ENCODE results near the gene PHF1. TPM values are rescaled to one million over a fixed set of nuclear protein-coding genes. Genes with fewer than 3 reads are reported as not detected.
"Not testable (repeated sequence)": the region's sequence is repeated elsewhere in the genome, so short reads cannot be mapped to it uniquely, and the experiment has no call there.

The PHF1 gene
- total RNA-seq, 1 donor = 30.8 TPM

DNA sequence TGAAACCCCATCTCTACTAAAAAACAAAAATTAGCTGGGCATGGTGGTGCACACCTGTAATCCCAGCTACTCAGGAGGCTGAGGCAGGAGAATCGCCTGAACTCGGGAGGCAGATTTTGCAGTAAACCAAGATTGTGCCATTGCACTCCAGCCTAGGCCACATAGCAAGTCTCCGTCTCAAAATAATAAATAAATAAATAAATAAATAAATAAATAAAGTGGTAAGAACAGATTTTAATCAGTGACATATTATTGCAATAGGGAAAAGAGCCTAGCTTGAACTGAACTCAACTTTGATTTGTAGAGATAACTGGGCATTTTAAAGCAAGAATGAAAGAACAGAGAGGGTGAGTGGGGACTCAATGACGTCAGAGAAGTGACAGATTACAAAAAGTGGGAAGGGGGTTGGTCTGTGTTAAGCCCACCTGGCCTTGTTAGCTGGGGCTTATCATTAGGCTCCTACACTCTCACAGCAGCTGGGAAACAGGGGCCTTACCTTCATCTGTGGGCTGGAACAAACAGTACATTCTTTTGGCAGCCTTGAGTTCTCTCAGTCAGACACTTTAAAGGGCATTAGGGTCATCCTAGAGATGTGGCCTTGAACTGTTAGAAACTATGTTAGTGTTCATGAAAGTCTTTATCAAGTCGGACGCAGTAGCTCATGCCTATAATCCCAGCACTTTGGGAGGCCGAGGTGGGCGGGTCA lies 43.7 kb upstream of the PHF1 start:
- Histone ChIP-seq H3K79me2 (ENCODE audit: insufficient read depth, low read length) (no peaks in the 10 kb centered on the region), H3K4me1 (ENCODE audit: insufficient read depth, low read length) (no peaks in the 10 kb centered on the region), H3K9me3 (ENCODE audit: low read depth, low read length) (no peaks in the 10 kb centered on the region), H3K4me3 (ENCODE audit: insufficient read depth, low read length) (no peak overlapping the region), H3K4me2 (ENCODE audit: insufficient read depth, low read length) (no peak overlapping the region), H3K27ac (ENCODE audit: low read depth, low read length) (no peak overlapping the region), H3K36me3 (ENCODE audit: insufficient read depth, low read length) (no peaks in the 10 kb centered on the region), H4K20me1 (ENCODE audit: insufficient read depth, low read length) (no peaks in the 10 kb centered on the region), H3K27me3 (ENCODE audit: insufficient read depth, low read length) (no peaks in the 10 kb centered on the region), H2AFZ (ENCODE audit: low read length) (no peak overlapping the region)
- DNase-seq (ENCODE audit: insufficient read length, low spot score, missing footprints) = peak; percentile 13
- TF ChIP-seq, protein P1, sequence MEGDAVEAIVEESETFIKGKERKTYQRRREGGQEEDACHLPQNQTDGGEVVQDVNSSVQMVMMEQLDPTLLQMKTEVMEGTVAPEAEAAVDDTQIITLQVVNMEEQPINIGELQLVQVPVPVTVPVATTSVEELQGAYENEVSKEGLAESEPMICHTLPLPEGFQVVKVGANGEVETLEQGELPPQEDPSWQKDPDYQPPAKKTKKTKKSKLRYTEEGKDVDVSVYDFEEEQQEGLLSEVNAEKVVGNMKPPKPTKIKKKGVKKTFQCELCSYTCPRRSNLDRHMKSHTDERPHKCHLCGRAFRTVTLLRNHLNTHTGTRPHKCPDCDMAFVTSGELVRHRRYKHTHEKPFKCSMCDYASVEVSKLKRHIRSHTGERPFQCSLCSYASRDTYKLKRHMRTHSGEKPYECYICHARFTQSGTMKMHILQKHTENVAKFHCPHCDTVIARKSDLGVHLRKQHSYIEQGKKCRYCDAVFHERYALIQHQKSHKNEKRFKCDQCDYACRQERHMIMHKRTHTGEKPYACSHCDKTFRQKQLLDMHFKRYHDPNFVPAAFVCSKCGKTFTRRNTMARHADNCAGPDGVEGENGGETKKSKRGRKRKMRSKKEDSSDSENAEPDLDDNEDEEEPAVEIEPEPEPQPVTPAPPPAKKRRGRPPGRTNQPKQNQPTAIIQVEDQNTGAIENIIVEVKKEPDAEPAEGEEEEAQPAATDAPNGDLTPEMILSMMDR (IDR thresholded peaks at IDR 0.05; ENCODE audit: extremely low read depth, low read depth, low read length) = no peak

DNA sequence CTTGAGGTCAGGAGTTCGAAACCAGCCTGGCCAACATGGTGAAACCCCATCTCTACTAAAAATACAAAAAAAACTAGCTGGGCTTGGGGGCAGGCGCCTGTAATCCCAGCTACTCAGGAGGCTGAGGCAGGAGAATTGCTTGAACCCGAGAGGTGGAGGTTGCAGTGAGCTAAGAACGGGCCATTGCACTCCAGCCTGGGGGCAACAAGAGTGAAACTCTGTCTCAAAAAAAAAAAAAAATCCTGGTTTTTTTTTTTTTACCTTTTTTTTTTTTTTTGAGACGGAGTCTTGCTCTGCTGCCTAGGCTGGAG lies 43.1 kb upstream of the PHF1 start:
- H3K4me2 ChIP-seq (ENCODE audit: insufficient read depth, low read length); H3K36me3 ChIP-seq (ENCODE audit: insufficient read depth, low read length); H3K27ac ChIP-seq (ENCODE audit: low read depth, low read length); H3K27me3 ChIP-seq (ENCODE audit: insufficient read depth, low read length); H2AFZ ChIP-seq (ENCODE audit: low read length); H3K9me3 ChIP-seq (ENCODE audit: low read depth, low read length); H3K4me1 ChIP-seq (ENCODE audit: insufficient read depth, low read length); H4K20me1 ChIP-seq (ENCODE audit: insufficient read depth, low read length); H3K79me2 ChIP-seq (ENCODE audit: insufficient read depth, low read length); DNase-seq (ENCODE audit: insufficient read length, low spot score, missing footprints); H3K4me3 ChIP-seq (ENCODE audit: insufficient read depth, low read length): not testable (repeated sequence)

DNA sequence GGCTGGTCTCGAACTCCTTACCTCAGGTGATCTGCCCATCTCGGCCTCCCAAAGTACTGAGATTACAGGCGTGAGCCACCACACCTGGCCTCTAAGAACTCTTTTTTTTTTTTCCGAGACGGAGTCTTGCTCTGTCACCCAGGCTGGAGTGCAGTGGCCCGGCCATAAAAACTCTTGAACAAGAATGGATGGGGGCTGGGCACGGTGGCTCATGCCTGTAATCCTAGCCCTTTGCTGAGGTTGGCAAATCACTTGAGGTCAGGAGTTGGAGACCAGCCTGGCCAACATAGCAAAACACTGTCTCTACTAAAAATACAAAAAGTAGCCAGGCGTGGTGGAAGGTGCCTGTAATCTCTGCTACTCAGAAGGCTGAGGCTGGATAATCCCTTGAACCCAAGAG lies 38.9 kb upstream of the PHF1 start:
- H3K4me2 ChIP-seq (ENCODE audit: insufficient read depth, low read length); H3K27me3 ChIP-seq (ENCODE audit: insufficient read depth, low read length); H3K9me3 ChIP-seq (ENCODE audit: low read depth, low read length); H4K20me1 ChIP-seq (ENCODE audit: insufficient read depth, low read length); DNase-seq (ENCODE audit: insufficient read length, low spot score, missing footprints); H3K36me3 ChIP-seq (ENCODE audit: insufficient read depth, low read length); H2AFZ ChIP-seq (ENCODE audit: low read length); H3K79me2 ChIP-seq (ENCODE audit: insufficient read depth, low read length); H3K4me3 ChIP-seq (ENCODE audit: insufficient read depth, low read length); H3K27ac ChIP-seq (ENCODE audit: low read depth, low read length): not testable (repeated sequence)
- peaks cover 18% of the 10 kb centered on the region for H3K4me1 ChIP-seq (ENCODE audit: insufficient read depth, low read length)

DNA sequence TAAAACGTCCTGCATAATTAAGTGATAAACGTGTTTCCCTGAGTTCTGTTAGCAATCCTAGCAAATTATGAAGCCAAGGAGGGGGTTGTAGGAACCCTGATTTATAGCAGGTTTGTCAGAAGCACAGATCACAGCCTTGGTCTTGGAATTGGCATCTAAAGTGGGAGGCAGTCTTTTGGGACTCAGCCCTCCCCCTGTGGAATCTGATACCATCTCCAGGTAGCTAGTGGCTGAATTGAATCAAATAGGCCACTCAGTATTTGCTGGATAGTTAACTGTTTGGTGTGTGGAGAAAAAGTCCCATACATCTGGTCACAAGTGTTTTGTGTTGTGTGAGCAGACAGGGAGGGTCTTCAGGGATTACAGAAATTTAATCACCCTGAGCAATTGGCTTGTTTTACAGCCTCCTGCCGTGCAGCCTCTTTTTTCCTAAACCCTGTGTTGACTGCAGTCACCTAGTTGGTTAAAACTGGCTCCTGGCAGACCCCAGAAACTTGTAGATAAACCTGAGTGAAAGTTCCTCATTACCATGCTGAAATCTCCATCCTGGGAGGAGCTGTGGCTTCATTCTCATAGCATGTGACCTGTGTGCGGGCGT lies 38.2 kb upstream of the PHF1 start:
- peak; percentile 1 for DNase-seq (ENCODE audit: insufficient read length, low spot score, missing footprints)
- Histone ChIP-seq H3K27ac (ENCODE audit: low read depth, low read length) (no peak overlapping the region), H3K4me1 (ENCODE audit: insufficient read depth, low read length) (peaks cover 25% of the 10 kb centered on the region), H3K4me3 (ENCODE audit: insufficient read depth, low read length) (no peak overlapping the region), H3K79me2 (ENCODE audit: insufficient read depth, low read length) (no peaks in the 10 kb centered on the region), H3K4me2 (ENCODE audit: insufficient read depth, low read length) (no peak overlapping the region), H3K9me3 (ENCODE audit: low read depth, low read length) (no peaks in the 10 kb centered on the region), H4K20me1 (ENCODE audit: insufficient read depth, low read length) (no peaks in the 10 kb centered on the region), H3K27me3 (ENCODE audit: insufficient read depth, low read length) (no peaks in the 10 kb centered on the region), H3K36me3 (ENCODE audit: insufficient read depth, low read length) (no peaks in the 10 kb centered on the region), H2AFZ (ENCODE audit: low read length) (no peak overlapping the region)
- TF ChIP-seq, protein P1 (IDR thresholded peaks at IDR 0.05; ENCODE audit: extremely low read depth, low read depth, low read length) = no peak
